Dedifferentiated amniotic fluid mesenchymal stem cell (primary cell): ENCODE results near the gene RAB11B.
"Not testable (repeated sequence)": the region's sequence is repeated elsewhere in the genome, so short reads cannot be mapped to it uniquely, and the experiment has no call there.

ENCODE experiments used
- DNase-seq: peaks from one replicate; pipeline ENCODE4 v3.0.0-alpha.2; 2016; ENCODE audit errors: extremely low spot score

RAB11B gene

DNA sequence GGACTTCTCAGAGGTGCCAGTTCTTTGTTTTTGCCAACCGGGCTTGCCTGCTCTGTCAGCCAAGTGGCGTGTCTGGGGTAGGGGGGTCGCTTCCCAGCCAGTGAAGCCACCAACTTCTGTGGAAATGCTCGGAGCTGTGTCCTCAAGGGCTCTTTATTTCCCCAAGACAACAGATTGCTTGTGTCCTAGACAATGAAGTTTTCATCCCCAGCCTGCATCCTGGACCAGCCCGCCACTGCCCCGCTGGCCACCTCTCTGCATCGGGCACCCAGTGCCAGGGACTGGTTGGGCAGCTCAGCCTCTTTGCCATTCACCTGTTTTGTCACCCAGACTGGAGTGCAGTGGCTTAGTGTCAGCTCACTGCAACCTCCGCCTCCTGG lies 3.7 kb downstream of the RAB11B start:
- no peak for DNase-seq

DNA sequence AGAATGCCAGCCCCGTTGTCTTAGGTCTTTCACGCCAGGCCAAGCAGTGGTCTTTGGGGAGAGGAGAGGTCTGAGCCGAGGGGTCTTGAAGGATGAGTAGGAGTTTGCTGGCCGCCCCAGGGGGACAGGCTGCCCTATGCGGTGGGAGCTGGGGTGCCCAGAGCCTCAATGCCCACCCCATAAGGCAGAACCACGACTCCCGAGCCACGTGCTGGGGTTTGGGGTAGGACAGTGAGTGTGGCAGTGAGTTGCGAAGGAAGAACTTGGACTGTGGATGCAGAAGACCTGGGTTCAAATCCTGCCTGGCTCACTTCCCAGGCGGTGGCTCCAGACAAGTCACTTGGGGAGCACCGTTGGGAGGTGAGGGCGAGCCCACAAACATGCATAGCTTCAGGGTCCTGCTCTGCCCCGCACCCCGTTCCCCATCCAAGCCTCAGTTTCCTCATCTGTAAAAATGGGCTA lies 5.5 kb downstream of the RAB11B start:
- DNase-seq: no peak

DNA sequence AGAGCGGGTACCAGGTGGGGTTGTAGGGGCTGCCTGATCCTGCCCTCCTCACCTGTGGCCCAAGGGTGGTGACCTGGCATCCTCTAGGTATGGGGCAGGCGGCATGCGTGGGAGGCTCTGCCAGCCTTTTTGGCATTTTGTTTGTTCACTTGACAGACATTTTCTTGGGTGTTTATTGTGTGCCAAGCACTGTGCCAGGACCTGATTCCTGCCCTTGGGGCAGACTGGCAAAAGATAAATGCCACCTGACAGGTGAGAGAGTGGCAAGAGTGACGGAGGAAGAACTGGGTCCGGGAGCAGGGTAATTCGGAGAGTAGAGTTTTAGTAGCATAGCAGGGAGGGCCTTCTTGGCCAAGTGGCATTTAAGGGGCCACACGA lies 6.0 kb downstream of the RAB11B start:
- DNase-seq: no peak

DNA sequence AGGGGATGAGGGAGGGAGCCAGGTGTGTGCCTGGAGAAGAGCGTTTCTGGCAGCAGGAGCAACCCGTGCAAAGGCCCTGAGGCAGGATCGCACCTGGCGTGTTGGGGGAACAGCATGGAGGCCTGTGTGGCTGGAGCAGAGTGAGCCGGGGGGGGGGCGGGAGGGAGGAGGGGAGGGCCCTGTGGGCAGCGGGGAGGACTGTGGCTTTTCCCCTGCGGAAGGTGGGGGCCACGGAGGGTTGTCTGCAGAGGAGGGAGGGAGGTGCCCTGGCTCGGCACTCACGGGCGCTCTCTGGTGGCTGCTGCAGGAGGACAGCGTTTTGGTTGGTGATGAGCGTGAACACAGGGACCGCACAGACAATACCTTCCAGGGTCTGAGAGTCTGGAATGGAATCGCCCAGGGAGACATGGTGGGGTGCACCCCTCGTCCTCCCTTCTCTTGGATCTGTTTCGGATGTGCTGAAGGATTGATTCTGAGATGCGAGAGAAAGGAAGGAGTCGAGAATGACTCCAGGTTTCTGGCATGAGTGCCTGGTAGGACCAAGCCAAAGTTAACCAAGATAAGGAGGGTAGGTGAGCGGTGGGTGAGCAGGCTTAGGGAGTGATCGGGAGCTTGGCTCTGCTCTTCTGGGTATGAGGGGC lies 6.5 kb downstream of the RAB11B start:
- DNase-seq: peak; percentile 18

DNA sequence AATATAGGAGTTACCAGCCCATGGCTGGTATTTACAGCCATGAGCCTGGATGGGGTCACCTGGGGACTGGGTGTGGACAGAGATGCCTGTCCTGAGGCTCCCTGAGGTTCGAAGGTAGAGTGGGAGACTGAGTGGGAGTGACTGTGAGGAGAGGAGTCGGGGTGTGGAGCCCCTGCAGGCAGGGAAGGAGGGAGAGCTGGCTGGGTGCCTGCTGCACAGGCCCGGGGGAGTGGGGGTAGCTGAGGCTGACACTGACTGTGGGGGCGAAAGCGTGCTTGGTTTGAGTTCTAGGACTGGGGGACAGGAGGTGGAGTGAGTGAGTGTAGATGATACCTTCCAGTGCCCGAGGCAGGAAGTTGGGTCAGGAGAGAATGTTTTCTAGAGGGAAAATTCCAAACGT lies 7.1 kb downstream of the RAB11B start:
- DNase-seq: no peak

DNA sequence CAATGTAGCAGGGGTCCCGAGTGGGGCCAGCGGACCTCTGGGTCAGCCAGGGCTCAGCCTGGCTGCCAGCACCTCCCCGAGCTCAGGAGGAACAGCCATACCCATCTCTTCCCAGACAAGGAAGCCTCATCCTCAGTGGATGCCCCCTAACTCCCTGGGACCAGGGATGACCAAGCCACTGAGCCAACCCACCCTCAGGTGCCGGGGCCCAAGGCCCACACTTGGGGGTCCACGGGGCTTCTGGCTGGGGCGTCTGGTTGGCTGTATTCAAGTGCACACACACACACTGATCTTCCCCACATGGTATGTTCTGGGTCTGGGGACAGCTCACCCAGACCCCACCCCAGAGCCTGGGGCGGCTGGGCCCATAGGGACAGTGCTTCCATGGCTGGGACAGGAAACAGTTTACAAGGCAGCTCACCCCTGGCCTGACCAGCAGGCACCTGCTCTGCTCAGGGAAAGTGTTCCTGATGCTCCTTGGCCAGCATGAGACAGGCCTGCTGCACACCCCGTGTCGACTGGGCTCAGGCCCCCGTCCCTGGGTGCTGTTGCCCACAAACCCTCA lies 7.7 kb downstream of the RAB11B start:
- no peak for DNase-seq

DNA sequence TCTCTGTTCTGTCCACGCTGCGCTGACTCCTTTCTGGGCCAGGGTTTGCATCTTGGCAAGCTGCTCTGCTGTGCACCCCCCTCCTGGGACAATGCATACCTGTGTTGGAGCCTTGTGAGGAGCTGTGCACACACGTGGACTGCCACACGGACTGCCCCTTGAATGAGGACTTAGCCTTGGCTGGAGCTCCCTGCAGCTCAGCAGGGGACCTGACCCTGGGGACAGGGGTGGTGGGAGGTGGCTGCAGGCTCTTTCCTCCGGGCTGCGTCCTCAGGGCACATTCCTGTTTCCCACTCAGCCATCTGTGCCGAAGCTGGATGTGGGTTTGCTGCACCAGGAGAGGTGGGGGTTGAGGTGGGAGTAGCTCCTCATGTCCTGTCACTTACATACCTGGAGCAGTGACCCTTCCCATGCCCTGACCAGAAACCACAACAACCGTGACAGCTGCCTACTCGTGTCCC lies 8.2 kb downstream of the RAB11B start:
- no peak for DNase-seq

DNA sequence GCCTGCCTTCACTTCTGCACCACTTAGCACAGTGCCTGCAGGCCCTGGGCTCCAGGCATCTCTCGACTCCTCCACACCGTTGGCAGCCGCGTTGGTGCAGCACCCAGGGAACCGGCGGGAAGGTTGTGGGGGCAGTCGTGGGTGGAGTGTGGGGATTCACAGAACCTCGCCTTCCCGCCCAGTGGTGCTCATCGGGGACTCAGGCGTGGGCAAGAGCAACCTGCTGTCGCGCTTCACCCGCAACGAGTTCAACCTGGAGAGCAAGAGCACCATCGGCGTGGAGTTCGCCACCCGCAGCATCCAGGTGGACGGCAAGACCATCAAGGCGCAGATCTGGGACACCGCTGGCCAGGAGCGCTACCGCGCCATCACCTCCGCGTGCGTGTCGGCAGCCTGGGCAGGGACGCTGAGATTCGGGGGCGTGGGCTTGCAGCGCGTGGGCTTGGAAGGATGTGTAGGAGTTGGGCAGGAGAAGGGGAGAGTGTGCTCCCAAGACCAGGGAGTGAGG lies 9.6 kb downstream of the RAB11B start:
- no peak for DNase-seq

DNA sequence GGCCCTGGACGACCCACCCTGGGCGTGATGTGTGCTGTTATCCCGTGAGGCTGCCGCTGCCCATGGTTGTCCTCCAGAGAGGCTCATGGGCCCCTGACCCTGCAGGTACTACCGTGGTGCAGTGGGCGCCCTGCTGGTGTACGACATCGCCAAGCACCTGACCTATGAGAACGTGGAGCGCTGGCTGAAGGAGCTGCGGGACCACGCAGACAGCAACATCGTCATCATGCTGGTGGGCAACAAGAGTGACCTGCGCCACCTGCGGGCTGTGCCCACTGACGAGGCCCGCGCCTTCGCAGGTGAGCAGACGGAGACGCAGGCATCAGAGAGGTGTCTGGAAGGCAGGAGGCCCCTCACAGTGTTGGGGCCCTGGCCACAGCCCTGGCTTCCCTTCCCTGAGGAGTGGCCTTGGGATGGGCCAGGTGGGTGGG lies 11.8 kb downstream of the RAB11B start:
- no peak for DNase-seq

DNA sequence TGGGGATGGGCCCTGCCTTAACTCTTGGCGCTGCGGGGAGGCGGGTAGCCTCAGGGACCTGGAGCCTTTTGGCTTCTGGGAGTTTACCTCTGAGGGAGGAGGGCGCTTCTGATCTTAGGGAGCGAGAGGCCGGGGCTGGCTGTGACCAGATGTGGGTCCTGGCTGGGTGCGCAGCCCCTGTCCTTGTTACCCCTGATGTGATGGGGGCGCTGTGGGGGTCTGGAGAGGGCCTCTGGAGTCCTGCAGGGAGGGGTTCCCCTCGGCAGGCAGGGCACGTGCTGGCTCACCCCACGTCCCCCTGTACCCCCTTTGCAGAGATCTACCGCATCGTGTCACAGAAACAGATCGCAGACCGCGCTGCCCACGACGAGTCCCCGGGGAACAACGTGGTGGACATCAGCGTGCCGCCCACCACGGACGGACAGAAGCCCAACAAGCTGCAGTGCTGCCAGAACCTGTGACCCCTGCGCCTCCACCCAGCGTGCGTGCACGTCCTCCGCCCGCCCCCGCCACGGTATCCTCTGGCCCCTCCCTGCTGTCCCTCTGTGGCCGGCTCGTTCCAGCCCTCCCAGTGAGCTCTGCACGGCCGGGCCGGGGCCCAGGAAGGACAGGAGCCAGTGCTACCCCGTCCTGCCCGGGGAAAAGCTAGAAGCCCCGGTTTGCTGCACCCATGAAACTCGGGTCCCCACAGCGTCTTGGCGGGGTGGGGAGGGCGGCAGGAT lies 13.1 kb downstream of the RAB11B start:
- no peak for DNase-seq

DNA sequence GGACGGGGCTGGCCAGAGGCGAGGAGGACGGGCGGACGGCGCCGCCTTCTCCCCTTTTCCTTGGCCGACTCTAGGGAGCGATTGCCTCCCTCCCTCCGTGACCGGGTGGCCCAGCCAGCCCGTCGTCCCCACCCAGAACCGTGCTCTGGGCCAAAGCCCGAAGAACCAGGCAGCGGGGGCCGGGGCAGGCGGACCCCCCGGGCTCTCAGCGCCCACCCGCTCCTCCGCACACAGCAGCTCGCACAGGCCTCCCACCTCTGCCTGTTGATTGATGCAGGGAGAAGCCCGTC lies 13.6 kb downstream of the RAB11B start:
- no peak for DNase-seq

DNA sequence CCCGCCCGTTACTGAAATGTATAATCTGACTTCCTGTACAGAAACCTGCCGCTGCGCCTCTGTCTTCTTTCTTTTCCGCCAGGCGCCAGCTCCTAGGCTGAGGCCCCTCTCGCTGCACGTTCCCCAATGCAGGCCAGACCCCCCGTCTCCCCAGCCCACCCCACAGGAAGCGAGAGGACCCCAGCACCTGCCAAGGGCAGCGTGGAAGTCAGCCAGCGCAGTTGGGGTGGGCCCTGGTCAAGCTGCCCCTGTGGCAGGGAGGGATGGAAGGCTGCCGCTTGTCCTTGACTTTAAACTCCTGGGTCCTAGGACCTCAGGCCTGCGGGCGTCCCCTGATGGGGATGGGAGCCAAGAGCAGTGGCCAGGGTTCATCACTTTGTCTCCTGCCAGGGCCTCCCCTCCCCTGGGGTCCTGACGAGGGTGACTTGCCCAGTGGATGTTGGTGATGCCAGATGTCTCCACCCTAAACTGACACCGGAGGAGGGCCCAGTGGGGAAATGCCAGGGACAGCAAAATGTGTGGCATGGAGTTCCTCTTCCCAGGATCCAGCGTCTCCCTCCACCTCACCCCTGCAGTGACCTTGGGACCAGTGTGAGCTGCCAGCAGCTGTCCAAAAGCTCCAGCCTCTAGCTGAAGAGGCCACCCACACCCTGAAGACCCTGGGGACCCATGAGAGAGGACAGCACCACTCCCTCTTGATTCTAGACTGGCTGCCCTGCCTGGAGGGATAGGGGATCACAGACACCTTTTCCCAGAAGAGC lies 14.4 kb downstream of the RAB11B start:
- DNase-seq: no peak

DNA sequence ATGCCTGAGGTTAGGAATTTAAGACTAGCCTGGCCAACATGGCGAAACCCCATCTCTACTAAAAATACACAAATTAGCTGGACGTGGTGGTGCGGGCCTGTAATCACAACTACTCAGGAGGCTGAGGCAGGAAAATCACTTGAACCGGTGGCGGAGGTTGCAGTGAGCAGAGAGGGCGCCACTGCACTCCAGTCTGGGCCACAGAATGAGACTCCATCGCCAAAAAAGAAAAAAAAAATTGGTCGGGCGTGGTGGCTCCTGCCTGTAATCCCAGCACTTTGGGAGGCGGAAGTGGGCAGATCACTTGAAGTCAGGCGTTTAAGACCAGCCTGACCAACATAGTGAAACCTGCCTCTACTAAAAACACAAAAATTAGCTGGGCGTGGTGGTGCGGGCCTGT lies 20.6 kb downstream of the RAB11B start:
- not testable (repeated sequence) for DNase-seq

DNA sequence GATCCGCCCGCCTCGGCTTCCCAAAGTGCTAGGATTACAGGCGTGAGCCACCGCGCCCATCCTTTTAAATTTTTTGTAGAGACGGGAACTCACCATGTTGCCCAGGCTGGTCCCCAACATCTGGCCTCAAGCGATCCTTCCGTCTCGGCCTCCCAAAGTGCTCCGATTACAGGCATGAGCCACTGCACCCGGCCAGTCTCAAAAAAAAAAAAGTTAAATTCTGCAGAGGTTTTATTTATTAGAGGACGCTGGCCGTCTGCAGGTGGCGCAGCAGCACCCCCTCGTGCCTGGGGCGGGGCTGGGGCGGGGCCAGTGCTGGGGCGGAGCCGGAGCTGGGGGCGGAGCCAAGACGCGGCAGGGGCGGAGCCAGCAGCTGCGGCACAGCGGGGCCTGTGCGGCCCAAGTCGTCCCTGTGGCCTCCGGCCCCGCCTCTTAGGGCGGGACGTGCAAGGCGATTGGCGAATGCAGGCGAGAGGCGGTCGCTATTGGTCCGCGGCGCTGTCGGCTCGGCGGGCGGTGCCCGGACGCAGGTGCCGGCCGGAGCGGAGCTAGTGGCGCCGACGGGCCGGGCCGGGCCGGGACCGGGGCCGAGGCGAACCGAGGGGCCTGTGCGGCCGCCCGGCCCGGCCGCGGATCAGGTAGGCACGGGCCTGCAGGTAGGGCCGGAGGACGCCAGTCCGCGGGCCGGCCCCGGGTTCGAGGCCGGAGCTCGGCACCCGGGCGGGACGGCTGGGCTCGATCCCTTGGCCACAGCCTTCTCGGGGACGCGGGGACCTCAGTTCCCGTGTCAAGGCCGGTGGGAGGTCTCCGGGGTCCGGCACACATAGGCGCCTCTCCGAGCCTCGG lies 22.8 kb downstream of the RAB11B start, which contains the start of gene MARCHF2:
MARCHF2 (plus strand) TSS at position 523 of the 846 bp plus-strand sequence. CDS start 8,536 bp downstream, outside the sequence.
- peak; percentile 96 for DNase-seq

DNA sequence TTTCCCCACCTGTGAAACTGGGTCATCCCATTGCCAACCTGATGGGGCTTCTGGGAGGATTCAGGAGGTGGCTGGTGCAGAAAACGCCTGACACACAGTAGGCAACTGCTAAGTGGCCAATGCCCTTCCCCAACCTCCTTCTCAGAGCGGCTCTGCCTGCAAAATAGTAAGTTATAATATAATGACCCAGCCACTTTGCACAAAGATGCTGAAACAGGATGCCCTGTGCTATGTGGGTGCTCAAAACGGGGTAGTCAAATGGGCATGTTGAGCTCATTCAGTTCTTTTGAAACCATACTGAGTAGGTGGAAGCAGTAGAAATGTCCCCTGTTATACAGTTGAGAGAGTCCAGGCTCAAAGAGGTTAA lies 23.5 kb downstream of the RAB11B start:
- no peak for DNase-seq

DNA sequence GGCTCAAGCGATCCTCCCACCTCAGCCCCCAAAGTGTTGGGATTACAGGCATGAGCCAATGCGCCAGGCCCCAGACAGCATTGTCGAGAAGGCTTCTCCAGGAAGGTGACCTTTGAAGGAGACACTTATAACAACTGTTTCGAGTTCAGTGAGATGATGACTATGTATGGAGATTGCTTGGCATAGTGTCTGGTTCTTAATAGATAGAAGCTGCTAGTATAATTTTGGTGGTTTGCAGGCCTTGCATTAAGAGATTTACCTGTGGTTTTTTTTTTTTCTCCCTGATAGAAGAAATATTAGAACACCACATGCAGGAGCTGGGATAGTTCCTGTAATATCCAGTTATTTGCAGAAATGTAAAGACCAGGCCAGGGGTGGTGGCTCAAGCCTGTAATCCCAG lies 26.6 kb downstream of the RAB11B start:
- no peak for DNase-seq

DNA sequence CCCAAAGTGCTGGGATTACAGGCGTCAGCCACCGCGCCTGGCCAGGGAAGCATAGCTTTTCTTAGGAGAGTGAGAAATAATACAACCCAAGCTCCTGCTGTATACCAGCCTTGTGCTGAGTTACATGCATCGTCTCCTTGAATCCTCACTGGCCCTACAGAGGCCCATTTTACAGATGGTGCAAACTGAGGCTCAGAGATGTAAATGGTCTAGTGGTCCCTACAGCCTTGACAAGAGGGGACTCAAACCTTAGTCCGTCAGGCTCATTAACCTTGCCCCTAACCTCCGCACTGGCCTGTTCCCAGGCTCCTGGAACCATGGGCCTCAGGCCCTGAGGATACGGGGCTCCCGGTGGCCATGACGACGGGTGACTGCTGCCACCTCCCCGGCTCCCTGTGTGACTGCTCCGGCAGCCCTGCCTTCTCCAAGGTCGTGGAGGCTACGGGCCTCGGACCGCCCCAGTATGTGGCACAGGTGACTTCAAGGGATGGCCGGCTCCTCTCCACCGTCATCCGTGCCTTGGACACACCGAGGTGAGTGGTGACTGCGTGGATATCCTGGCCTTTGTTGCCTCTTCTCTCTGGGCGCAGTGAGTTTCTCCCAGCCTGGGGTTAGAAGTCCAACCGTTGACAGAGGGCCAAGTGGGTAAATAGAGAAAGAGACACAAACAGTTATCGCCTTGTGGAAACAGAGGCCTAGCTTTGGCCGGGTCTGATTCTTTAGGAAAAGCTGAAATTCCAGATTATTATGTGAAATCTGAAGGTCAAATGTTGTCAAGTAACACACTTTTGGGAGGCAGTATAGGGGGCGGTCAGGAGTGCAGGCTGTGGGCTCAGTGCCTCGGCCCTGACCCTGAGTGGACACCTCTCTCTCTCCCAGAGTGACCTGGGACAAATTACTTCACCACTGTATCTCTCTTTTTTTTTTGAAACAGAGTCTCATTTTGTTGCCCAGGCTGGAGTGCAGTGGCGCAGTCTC lies 31.6 kb downstream of the RAB11B start:
- DNase-seq: no peak

DNA sequence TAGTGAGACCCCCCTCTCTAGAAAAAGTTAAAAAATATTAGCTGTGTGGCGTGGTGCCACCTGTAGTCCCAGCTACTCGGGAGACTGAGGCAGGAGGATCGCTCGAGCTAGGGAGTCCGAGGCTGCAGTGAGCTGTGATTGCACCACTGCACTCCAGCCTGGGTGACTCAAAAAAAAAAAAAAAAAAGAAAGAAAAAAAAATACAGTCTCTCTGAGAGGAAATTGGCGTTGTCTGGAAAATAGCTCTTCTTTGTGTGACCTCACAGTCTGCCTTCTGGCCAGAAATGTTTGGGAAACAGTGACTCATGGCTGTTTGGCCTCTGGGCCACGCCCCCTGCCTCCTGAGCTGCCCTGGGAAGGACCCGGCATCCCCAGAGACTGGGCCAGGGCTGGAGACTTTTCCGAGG lies 33.7 kb downstream of the RAB11B start:
- peak; percentile 96 for DNase-seq

DNA sequence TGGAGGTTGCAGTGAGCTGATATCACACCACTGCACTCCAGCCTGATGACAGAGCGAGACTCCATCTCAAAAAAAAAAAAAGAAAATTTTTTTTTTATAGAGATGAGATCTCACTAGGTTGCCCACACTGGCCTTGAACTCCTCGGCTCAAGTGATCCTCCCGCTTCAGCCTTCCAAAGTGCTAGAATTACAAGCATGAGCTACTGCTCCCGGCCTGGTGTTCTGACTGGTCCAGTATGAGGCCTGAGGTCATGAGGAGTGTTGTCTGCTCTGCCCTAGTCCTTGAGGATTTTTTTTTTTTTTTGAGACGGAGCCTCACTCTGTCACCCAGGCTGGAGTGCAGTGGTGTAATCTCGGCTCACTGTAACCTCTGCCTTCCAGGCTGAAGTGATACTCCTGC lies 35.2 kb downstream of the RAB11B start:
- not testable (repeated sequence) for DNase-seq

DNA sequence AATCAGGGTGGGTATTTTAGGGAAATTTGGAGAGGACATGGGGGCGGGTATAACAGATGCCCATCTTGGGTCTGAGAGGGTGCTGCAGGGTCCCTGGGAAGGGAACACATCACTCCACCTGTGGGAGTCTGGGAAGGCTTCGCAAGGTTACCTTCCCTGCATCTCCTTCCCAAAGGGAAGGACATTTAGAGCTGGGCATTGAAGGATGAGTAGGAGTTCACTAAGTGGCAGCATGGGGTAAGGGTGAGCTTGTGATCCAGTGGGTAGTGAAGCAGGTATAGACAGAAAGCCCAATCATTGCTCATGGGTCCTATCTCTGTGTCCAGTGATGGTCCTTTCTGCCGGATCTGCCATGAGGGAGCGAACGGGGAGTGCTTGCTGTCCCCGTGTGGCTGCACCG lies 36.1 kb downstream of the RAB11B start:
- no peak for DNase-seq
